Thyroid gland (tissue), 4 donors: ENCODE data around the gene SCFD2.

Source experiments
- POLR2A ChIP-seq, 2 donors: fragments of 450-650 bp; IDR thresholded peaks; one replicate each; pipeline ENCODE4 v1.6.1; 2017; ENCODE audit warnings: antibody characterized with exemption in 2 of 2, mild to moderate bottlenecking in 2 of 2, moderate library complexity in 1 of 2
- TF ChIP-seq, protein P1 (sequence below), 6 experiments: fragments of 200-600 bp in 3 of 6; fragments of 450-650 bp in 3 of 6; sonication (generic) in 3 of 6; IDR thresholded peaks; one replicate each; pipeline ENCODE4 v1.5.1; 2016 to 2019; ENCODE audit warnings: antibody characterized with exemption in 6 of 6, mild to moderate bottlenecking in 2 of 6, inconsistent platforms in 1 of 6, moderate library complexity in 1 of 6

- TF ChIP-seq, protein P1, sequence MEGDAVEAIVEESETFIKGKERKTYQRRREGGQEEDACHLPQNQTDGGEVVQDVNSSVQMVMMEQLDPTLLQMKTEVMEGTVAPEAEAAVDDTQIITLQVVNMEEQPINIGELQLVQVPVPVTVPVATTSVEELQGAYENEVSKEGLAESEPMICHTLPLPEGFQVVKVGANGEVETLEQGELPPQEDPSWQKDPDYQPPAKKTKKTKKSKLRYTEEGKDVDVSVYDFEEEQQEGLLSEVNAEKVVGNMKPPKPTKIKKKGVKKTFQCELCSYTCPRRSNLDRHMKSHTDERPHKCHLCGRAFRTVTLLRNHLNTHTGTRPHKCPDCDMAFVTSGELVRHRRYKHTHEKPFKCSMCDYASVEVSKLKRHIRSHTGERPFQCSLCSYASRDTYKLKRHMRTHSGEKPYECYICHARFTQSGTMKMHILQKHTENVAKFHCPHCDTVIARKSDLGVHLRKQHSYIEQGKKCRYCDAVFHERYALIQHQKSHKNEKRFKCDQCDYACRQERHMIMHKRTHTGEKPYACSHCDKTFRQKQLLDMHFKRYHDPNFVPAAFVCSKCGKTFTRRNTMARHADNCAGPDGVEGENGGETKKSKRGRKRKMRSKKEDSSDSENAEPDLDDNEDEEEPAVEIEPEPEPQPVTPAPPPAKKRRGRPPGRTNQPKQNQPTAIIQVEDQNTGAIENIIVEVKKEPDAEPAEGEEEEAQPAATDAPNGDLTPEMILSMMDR (IDR thresholded peaks at IDR 0.05), result no peak
- no peak for TF ChIP-seq POLR2A (IDR thresholded peaks at IDR 0.05)
Measured at GRCh38 chr4:53306729-53307128, 59.1 kb downstream of the SCFD2 start.
